ENCODE results near the gene FOXK1. TPM values are rescaled to one million over a fixed set of nuclear protein-coding genes. Genes with fewer than 3 reads are reported as not detected.

The FOXK1 gene
- total and polyA plus RNA-seq, 9 of the 15 experiments (the other 6 are each of a cell fraction or from before 2014, with no cell fraction given) = 0.32 to 45.5 (median 8.1) TPM

DNA sequence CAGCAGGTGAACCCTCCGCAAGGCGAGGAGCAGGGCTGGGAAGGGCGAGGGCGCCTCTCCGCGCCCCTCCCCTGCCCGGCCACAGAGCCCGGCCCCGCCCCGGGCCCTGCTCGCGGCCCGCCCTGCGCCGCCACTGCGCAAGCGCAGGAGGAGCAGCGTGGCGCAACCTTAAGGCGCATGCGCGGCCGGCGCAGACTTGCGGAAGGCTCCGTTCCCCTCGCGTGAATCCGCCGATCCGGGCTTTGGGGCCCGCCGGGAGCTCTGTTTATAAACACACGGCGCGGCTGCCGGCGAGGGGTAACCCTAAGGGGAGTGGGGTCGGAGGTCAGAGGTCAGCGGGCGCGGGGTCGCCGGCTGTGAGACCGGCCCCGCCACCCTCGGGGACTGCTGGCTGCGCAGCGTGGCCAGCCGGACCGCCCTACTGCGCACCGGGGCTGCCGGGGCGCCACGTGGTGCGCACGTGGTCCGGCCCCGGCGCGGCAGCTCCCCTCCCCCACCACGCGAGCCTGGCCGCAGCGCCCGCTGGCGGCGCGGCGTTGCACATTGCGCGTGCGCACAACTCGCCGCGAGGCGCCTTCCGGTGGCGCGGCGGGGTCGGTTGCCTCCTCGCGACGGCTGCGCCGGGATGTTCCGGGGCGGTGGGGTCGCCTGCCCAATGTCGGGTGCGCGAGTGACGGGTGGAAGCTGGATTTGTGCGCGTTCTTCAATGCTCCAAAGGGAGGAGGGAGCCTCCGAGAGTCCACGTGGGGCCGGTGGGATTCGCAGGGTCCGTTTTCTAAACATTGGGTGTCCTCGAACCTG, 40.2 kb upstream of the FOXK1 start (continued):
- TF ChIP-seq ZNF766 (CRISPR knock-in tag; conservative IDR thresholded peaks at IDR 0.05) (peak; percentile 67), NRF1 (conservative IDR thresholded peaks at IDR 0.05 in 1 of 2, IDR thresholded peaks at IDR 0.05 in 1 of 2) (peak; percentile 98), MYC (IDR thresholded peaks at IDR 0.05; ENCODE audit: low read depth, low read length) (peak; percentile 100), MYC (CRISPR knock-in tag; IDR thresholded peaks at IDR 0.05; ENCODE audit: borderline replicate concordance, low read depth) (no peak; the same call in 1 of the 2 replicates), ZNF146 (CRISPR knock-in tag; IDR thresholded peaks at IDR 0.05; ENCODE audit: unreplicated experiment) (no peak), MTA3 (IDR thresholded peaks at IDR 0.05; ENCODE audit: borderline replicate concordance) (peak; percentile 90), CTBP1 (IDR thresholded peaks at IDR 0.05; ENCODE audit: borderline replicate concordance) (peak; percentile 94), CEBPG (CRISPR knock-in tag; IDR thresholded peaks at IDR 0.05) (peak; percentile 67; the same call in 1 of the 2 replicates), CEBPG (tag; conservative IDR thresholded peaks at IDR 0.05 in 1 of 2, IDR thresholded peaks at IDR 0.05 in 1 of 2) (no peak), PHF20 (IDR thresholded peaks at IDR 0.05; ENCODE audit: partially characterized antibody) (no peak), RB1 (IDR thresholded peaks at IDR 0.05; ENCODE audit: low read depth) (peak; percentile 97), CREM (IDR thresholded peaks at IDR 0.05; ENCODE audit: low read depth) (peak; percentile 56), POU5F1 (IDR thresholded peaks at IDR 0.05; ENCODE audit: borderline replicate concordance, low read depth, low read length, partially characterized antibody) (peak; percentile 77), PHTF2 (CRISPR knock-in tag; IDR thresholded peaks at IDR 0.05) (0 out of 2 replicates have a peak, but pooled peaks have one; percentile 25), ZBTB7A (IDR thresholded peaks at IDR 0.05; ENCODE audit: borderline replicate concordance, control insufficient read depth, low read depth, low read length) (peak; percentile 100), BCOR (IDR thresholded peaks at IDR 0.05) (no peak), NR2F6 (CRISPR knock-in tag; IDR thresholded peaks at IDR 0.05) (peak; percentile 94), SRF (CRISPR knock-in tag; IDR thresholded peaks at IDR 0.05) (0 out of 4 replicates have a peak, but pooled peaks of 1 of the 2 experiments have one; percentile 10), XRCC5 (IDR thresholded peaks at IDR 0.05; ENCODE audit: low read depth, low read length) (0 out of 2 replicates have a peak, but pooled peaks have one; percentile 61), MEF2A (IDR thresholded peaks at IDR 0.05; ENCODE audit: control insufficient read depth, low read depth, low read length) (no peak)
- TF ChIP-seq, protein P1, sequence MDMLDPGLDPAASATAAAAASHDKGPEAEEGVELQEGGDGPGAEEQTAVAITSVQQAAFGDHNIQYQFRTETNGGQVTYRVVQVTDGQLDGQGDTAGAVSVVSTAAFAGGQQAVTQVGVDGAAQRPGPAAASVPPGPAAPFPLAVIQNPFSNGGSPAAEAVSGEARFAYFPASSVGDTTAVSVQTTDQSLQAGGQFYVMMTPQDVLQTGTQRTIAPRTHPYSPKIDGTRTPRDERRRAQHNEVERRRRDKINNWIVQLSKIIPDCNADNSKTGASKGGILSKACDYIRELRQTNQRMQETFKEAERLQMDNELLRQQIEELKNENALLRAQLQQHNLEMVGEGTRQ (CRISPR knock-in tag; IDR thresholded peaks at IDR 0.05) = peak; percentile 41; the same call in 1 of the 2 replicates
- TF ChIP-seq, protein P2, sequence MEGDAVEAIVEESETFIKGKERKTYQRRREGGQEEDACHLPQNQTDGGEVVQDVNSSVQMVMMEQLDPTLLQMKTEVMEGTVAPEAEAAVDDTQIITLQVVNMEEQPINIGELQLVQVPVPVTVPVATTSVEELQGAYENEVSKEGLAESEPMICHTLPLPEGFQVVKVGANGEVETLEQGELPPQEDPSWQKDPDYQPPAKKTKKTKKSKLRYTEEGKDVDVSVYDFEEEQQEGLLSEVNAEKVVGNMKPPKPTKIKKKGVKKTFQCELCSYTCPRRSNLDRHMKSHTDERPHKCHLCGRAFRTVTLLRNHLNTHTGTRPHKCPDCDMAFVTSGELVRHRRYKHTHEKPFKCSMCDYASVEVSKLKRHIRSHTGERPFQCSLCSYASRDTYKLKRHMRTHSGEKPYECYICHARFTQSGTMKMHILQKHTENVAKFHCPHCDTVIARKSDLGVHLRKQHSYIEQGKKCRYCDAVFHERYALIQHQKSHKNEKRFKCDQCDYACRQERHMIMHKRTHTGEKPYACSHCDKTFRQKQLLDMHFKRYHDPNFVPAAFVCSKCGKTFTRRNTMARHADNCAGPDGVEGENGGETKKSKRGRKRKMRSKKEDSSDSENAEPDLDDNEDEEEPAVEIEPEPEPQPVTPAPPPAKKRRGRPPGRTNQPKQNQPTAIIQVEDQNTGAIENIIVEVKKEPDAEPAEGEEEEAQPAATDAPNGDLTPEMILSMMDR (IDR thresholded peaks at IDR 0.05 in 2 of 3, conservative IDR thresholded peaks at IDR 0.05 in 1 of 3; ENCODE audit: insufficient read depth in 2 of 3, low read depth in 1 of 3, low read length in 3 of 3) = peak; percentile 38 to 75 (median 52); a peak in 5 of 6 replicates
- TF ChIP-seq, protein P3, sequence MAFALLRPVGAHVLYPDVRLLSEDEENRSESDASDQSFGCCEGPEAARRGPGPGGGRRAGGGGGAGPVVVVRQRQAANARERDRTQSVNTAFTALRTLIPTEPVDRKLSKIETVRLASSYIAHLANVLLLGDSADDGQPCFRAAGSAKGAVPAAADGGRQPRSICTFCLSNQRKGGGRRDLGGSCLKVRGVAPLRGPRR (CRISPR knock-in tag; IDR thresholded peaks at IDR 0.05) = no peak
- TF ChIP-seq, protein P4, sequence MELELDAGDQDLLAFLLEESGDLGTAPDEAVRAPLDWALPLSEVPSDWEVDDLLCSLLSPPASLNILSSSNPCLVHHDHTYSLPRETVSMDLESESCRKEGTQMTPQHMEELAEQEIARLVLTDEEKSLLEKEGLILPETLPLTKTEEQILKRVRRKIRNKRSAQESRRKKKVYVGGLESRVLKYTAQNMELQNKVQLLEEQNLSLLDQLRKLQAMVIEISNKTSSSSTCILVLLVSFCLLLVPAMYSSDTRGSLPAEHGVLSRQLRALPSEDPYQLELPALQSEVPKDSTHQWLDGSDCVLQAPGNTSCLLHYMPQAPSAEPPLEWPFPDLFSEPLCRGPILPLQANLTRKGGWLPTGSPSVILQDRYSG (tag; conservative IDR thresholded peaks at IDR 0.05; ENCODE audit: low read depth) = no peak

Measured in K562 (cell line).